Anterior cingulate cortex (tissue), 58 donors: ENCODE data around the gene ELP6.
"Not testable (repeated sequence)": the region's sequence is repeated elsewhere in the genome, so short reads cannot be mapped to it uniquely, and the experiment has no call there.

Experiments used
- DNase-seq, 58 donors: peaks; one replicate each; lab custom pipeline; 2025; lab: John Stamatoyannopoulos, UW

Gene ELP6

DNA sequence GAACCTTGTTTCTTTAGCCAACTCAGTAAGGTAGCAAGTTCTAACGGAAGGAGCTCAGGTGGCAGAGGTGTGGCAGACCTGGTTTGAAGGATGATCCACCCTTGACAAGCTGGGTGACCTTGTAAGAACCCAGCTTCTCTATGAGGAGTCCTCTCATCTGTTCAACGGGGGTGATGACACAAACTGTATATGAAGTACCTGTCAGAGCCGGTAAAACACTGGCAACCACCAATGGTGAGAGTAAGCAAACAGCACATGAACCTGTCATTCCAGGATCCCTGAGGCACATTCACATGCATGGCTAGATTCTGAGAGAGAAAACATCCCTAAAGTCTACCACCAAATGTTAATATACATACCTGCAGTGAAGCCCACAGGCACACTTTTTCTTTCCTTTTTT, 40.1 kb downstream of the ELP6 start:
- no peak for DNase-seq

DNA sequence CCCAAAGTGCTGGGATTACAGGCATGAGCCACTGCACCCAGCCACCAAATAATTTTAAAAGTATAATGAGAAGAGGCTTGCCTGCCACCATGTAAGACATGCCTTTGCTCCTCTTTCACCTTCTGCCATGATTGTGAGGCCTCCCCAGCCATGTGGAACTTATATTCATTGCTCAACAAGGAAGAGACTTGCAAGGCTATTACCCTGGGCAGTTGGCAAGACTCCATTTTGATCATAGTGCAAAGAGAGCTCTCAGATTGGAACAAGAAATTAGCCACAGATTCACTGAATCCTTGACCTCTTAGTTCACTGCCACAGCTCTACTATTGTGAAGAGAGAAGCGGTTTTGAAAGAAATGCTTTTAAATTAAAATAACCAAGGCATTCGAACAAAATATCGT, 43.9 kb downstream of the ELP6 start:
- no peak for DNase-seq

GRCh38 chr3:47468315-47468714, 45.2 kb downstream of the ELP6 start:
- not testable (repeated sequence) for DNase-seq

DNA sequence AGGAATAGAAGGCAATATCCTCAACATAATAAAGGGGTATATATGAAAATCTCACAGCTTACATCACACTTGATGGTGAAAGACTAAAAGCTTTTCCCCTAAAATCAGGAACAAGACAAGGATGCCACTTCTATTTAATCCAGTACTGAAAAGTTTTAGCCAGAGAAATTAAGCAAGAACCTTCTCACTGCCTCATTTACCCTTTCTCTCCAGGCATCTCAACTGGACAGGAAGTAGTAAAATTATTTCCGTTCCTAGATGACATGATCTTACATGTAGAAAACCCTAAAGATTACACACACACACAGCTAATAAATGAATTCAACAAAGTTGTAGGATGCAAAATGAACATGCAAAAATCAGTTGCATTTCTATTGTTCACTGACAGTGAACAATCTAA, 48.9 kb downstream of the ELP6 start:
- no peak for DNase-seq

DNA sequence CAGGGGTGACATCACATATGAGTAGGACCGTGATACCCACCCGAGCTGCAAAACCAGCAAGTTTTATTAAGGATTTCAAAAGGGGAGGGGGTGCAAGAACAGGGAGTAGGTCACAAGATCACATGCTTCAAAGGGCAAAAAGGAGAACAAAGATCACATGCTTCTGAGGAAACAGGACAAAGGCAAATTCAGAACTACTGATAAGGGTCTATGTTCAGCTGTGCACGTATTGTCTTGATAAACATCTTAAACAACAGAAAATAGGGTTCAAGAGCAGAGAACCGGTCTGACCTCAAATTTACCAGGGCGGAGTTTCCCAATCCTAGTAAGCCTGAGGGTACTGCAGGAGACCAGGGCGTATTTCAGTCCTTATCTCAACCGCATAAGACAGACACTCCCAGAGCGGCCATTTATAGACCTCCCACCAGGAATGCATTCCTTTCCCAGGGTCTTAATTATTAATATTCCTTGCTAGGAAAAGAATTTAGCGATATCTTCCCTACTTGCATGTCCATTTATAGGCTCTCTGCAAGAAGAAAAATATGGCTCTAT, 53.9 kb downstream of the ELP6 start:
- DNase-seq, result not testable (repeated sequence)

GRCh38 chr3:47456984-47457383, 56.5 kb downstream of the ELP6 start:
- no peak for DNase-seq

DNA sequence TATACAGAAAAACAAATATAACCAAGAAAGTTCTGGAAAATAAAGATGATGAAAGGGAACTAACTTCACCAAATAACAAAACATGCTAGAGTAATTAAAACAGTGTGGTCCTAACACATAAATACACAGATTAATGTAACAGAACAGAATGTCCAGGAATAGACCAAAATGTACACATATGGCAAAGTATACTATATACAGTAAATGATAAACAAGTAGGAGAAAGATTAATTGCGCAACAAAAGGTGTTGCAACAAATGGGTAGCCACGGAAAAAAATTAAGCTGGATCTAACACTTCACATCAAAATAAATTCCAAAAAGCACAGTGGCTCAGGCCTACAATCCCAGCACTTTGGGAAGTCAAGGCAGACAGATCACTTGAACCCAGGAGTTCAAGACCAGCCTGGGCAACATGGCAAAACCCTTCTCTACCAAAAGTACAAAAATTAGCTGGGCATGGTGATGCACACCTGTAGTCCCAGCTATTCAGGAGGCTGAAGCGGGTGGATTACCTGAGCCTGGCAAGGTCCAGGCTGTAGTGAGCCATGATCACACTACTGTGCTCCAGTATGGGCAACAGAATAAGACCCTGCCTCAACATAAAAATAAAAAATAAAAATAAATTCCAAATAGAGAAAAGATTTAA, 57.6 kb downstream of the ELP6 start:
- DNase-seq, result no peak

- no peak for DNase-seq
Observed at GRCh38 chr3:47452453-47453215, 60.9 kb downstream of the ELP6 start.
